ENCODE data around the gene KIAA1328.
"Not testable (repeated sequence)": the region's sequence is repeated elsewhere in the genome, so short reads cannot be mapped to it uniquely, and the experiment has no call there.

Gene KIAA1328

GRCh38 chr18:37144921-37145320, 316.0 kb downstream of the KIAA1328 start:
- DNase-seq (ENCODE audit: low spot score): no peak

- DNase-seq (ENCODE audit: low spot score): no peak
These were observed 327.5 kb downstream of the KIAA1328 start for GRCh38 chr18:37156330-37156942.

- DNase-seq (ENCODE audit: low spot score): no peak
These were observed 331.3 kb downstream of the KIAA1328 start for GRCh38 chr18:37160038-37160820.

GRCh38 chr18:37161491-37161890, 332.6 kb downstream of the KIAA1328 start:
- no peak for DNase-seq (ENCODE audit: low spot score)

GRCh38 chr18:37162551-37162950, 333.6 kb downstream of the KIAA1328 start:
- DNase-seq (ENCODE audit: low spot score): no peak

GRCh38 chr18:37163119-37163518, 334.2 kb downstream of the KIAA1328 start:
- DNase-seq (ENCODE audit: low spot score): no peak

- no peak for DNase-seq (ENCODE audit: low spot score)
These were observed 337.6 kb downstream of the KIAA1328 start for GRCh38 chr18:37166491-37166890.

- not testable (repeated sequence) for DNase-seq (ENCODE audit: low spot score)
These were observed 338.0 kb downstream of the KIAA1328 start for GRCh38 chr18:37166966-37167365.

GRCh38 chr18:37170984-37171383, 342.1 kb downstream of the KIAA1328 start:
- no peak for DNase-seq (ENCODE audit: low spot score)

GRCh38 chr18:37173384-37173783, 344.5 kb downstream of the KIAA1328 start:
- DNase-seq (ENCODE audit: low spot score): no peak

GRCh38 chr18:37175727-37176620, 347.0 kb downstream of the KIAA1328 start:
- peak; percentile 33 for DNase-seq (ENCODE audit: low spot score)

- no peak for DNase-seq (ENCODE audit: low spot score)
These were observed 347.7 kb downstream of the KIAA1328 start for GRCh38 chr18:37176621-37176934.

- no peak for DNase-seq (ENCODE audit: low spot score)
These were observed 350.5 kb downstream of the KIAA1328 start for GRCh38 chr18:37179384-37179783.

- no peak for DNase-seq (ENCODE audit: low spot score)
These were observed 351.2 kb downstream of the KIAA1328 start for GRCh38 chr18:37180086-37180485.

- no peak for DNase-seq (ENCODE audit: low spot score)
These were observed 353.6 kb downstream of the KIAA1328 start for GRCh38 chr18:37182340-37183135.

- DNase-seq (ENCODE audit: low spot score): no peak
These were observed 355.4 kb downstream of the KIAA1328 start for GRCh38 chr18:37184209-37184868.

- no peak for DNase-seq (ENCODE audit: low spot score)
These were observed 359.3 kb downstream of the KIAA1328 start for GRCh38 chr18:37188016-37188791.

- no peak for DNase-seq (ENCODE audit: low spot score)
These were observed 370.8 kb downstream of the KIAA1328 start for GRCh38 chr18:37199741-37200140.

- no peak for DNase-seq (ENCODE audit: low spot score)
These were observed 378.4 kb downstream of the KIAA1328 start for GRCh38 chr18:37207343-37207742.

GRCh38 chr18:37210781-37211180, 381.9 kb downstream of the KIAA1328 start:
- no peak for DNase-seq (ENCODE audit: low spot score)

All from iPS-NIHi11 (cell line).